Thymus (tissue), 11 donors: ENCODE measurements around the gene KCNJ18. TPM values are rescaled to one million over a fixed set of nuclear protein-coding genes. Genes with fewer than 3 reads are reported as not detected.
"Not testable (repeated sequence)": the region's sequence is repeated elsewhere in the genome, so short reads cannot be mapped to it uniquely, and the experiment has no call there.

Experiments
- DNase-seq, 9 donors: peaks; one replicate each; pipeline ENCODE4 v3.0.0-alpha.2; 2013; ENCODE audit warnings: low spot score in 9 of 9, low read depth in 6 of 9, missing footprints in 1 of 9
- H3K27ac ChIP-seq, 2 donors: one replicate each; pipeline ENCODE4 v1.5.1; 2013; ENCODE audit warnings: control low read depth in 1 of 2, low read depth in 1 of 2, low read length in 1 of 2, mild to moderate bottlenecking in 1 of 2, moderate library complexity in 1 of 2
- H3K27me3 ChIP-seq, 2 donors: one replicate each; pipeline ENCODE4 v1.5.1; 2013; ENCODE audit warnings: low read length in 1 of 2; ENCODE audit not compliant: control insufficient read depth in 2 of 2, insufficient read depth in 1 of 2
- H3K36me3 ChIP-seq, 2 donors: one replicate each; pipeline ENCODE4 v1.5.1; 2013; ENCODE audit warnings: low read length in 1 of 2, mild to moderate bottlenecking in 1 of 2, moderate library complexity in 1 of 2; ENCODE audit not compliant: control insufficient read depth in 2 of 2, insufficient read depth in 2 of 2
- H3K4me1 ChIP-seq, 2 donors: one replicate each; pipeline ENCODE4 v1.5.1; 2013; ENCODE audit warnings: low read length in 2 of 2; ENCODE audit not compliant: control insufficient read depth in 2 of 2, insufficient read depth in 2 of 2
- H3K4me3 ChIP-seq, 2 donors: one replicate each; pipeline ENCODE4 v1.5.1; 2013; ENCODE audit warnings: low read length in 2 of 2, control low read depth in 1 of 2, mild to moderate bottlenecking in 1 of 2
- H3K9me3 ChIP-seq, 2 donors: one replicate each; pipeline ENCODE4 v1.5.1; 2013; ENCODE audit warnings: low read length in 1 of 2, mild to moderate bottlenecking in 1 of 2; ENCODE audit not compliant: control insufficient read depth in 2 of 2, insufficient read depth in 1 of 2
- WGBS: extraction: QIAGEN DNeasy Blood & Tissue Kit; methylation state at CpG from one replicate; pipeline ENCODE4 v1.1.7; 2013; 5-methylcytosine and 5-hydroxymethylcytosine counted together
- polyA plus RNA-seq: library from polyadenylated mRNA; stranded (reverse); fragments of 200-250 nt; gene quantifications from one replicate; pipeline ENCODE4 v1.2.3, GENCODE V29; 2013
- total RNA-seq: library from RNA; stranded (reverse); fragments of 120-200 nt; gene quantifications from one replicate; pipeline ENCODE4 v1.2.4, GENCODE V29; 2013
- donor health status: healthy.

Gene KCNJ18
- total and polyA plus RNA-seq, 2 donors = 0.21 TPM; not detected in 1

GRCh38 chr17:21663614-21664474 is 28.5 kb upstream of the KCNJ18 start:
- H3K36me3 ChIP-seq, H3K4me3 ChIP-seq, DNase-seq, H3K27me3 ChIP-seq, H3K4me1 ChIP-seq, H3K27ac ChIP-seq, H3K9me3 ChIP-seq: not testable (repeated sequence)
- WGBS = 71% methylated on average over 7 of the region's 7 CpGs

GRCh38 chr17:21665171-21665570 is 27.2 kb upstream of the KCNJ18 start:
- not testable (repeated sequence) for H3K27me3 ChIP-seq, H3K27ac ChIP-seq, H3K36me3 ChIP-seq, H3K4me3 ChIP-seq, H3K4me1 ChIP-seq, DNase-seq
- 75% methylated on average over 1 of the region's 1 CpG for WGBS
- peaks cover 4 to 14% of the 10 kb centered on the region in 2 donors for H3K9me3 ChIP-seq

- 51% methylated on average over 2 of the region's 2 CpGs for WGBS
- H3K27me3 ChIP-seq, H3K27ac ChIP-seq, DNase-seq, H3K4me1 ChIP-seq, H3K4me3 ChIP-seq, H3K36me3 ChIP-seq: not testable (repeated sequence)
- H3K9me3 ChIP-seq = peaks cover 4 to 17% of the 10 kb centered on the region in 2 donors
These were observed 26.3 kb upstream of the KCNJ18 start for GRCh38 chr17:21665935-21666493.

- not testable (repeated sequence) for H3K27ac ChIP-seq, H3K36me3 ChIP-seq, DNase-seq, H3K4me3 ChIP-seq, H3K4me1 ChIP-seq, H3K27me3 ChIP-seq
- peaks cover 4 to 21% of the 10 kb centered on the region in 2 donors for H3K9me3 ChIP-seq
- WGBS = 62% methylated on average over 3 of the region's 3 CpGs
These were observed 25.5 kb upstream of the KCNJ18 start for GRCh38 chr17:21666711-21667412.

- WGBS = 58% methylated on average over 7 of the region's 7 CpGs
- H3K9me3 ChIP-seq = peaks cover 4 to 21% of the 10 kb centered on the region in 2 donors
- not testable (repeated sequence) for H3K27me3 ChIP-seq, H3K27ac ChIP-seq, H3K4me1 ChIP-seq, DNase-seq, H3K36me3 ChIP-seq, H3K4me3 ChIP-seq
These were observed 24.8 kb upstream of the KCNJ18 start for GRCh38 chr17:21667413-21668117.

GRCh38 chr17:21668118-21668488 is 24.2 kb upstream of the KCNJ18 start:
- whole genome bisulfite sequencing = 83% methylated on average over 3 of the region's 3 CpGs
- H3K4me1 ChIP-seq, H3K4me3 ChIP-seq, H3K27ac ChIP-seq, H3K36me3 ChIP-seq, DNase-seq, H3K27me3 ChIP-seq: not testable (repeated sequence)
- peaks cover 4 to 21% of the 10 kb centered on the region in 2 donors for H3K9me3 ChIP-seq

GRCh38 chr17:21668746-21669508 is 23.4 kb upstream of the KCNJ18 start:
- not testable (repeated sequence) for H3K36me3 ChIP-seq, H3K27me3 ChIP-seq, H3K4me1 ChIP-seq, H3K27ac ChIP-seq, DNase-seq, H3K4me3 ChIP-seq
- H3K9me3 ChIP-seq = peaks cover 5 to 28% of the 10 kb centered on the region in 2 donors
- WGBS = 85% methylated on average over 13 of the region's 13 CpGs

- H3K4me1 ChIP-seq, H3K4me3 ChIP-seq, H3K27ac ChIP-seq, H3K27me3 ChIP-seq, H3K36me3 ChIP-seq, DNase-seq: not testable (repeated sequence)
- 87% methylated on average over 10 of the region's 10 CpGs for WGBS
- peaks cover 7 to 34% of the 10 kb centered on the region in 2 donors for H3K9me3 ChIP-seq
These were observed 22.5 kb upstream of the KCNJ18 start for GRCh38 chr17:21669616-21670360.
